ENCODE measurements around the gene TXNRD1.

The TXNRD1 gene

DNA sequence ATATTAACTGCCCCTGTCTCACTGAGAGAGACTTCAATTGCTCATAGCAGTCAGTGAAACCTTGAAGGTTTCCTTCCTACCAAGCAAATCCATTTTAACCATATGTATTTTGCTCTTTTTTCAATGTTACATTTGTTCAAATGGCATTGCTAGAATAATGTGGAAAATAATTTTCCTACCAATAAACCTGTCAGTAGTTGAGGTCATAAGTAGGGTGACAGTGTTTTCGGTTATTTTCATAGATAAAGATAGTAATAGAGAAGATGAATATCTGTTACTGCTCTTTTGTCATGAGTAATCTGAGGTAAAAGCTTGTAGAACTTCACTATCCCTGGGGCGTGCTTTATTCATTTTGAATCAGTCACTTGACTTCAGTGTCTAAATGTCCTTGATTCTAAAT, 120.5 kb downstream of the TXNRD1 start:
- no peaks in the 10 kb centered on the region for H3K27me3 ChIP-seq (ENCODE audit: control insufficient read depth, insufficient read depth, low read length)
- peaks cover 16% of the 10 kb centered on the region for H3K36me3 ChIP-seq (ENCODE audit: control insufficient read depth, insufficient read depth, low read length)
- no peak overlapping the region for H3K4me3 ChIP-seq (ENCODE audit: low read length)
- H3K9ac ChIP-seq (ENCODE audit: low read length), result no peak overlapping the region
- H3K27ac ChIP-seq (ENCODE audit: low read depth, low read length), result no peak overlapping the region
- H3K4me1 ChIP-seq (ENCODE audit: control insufficient read depth, insufficient read depth, low read length), result peaks cover 3% of the 10 kb centered on the region

DNA sequence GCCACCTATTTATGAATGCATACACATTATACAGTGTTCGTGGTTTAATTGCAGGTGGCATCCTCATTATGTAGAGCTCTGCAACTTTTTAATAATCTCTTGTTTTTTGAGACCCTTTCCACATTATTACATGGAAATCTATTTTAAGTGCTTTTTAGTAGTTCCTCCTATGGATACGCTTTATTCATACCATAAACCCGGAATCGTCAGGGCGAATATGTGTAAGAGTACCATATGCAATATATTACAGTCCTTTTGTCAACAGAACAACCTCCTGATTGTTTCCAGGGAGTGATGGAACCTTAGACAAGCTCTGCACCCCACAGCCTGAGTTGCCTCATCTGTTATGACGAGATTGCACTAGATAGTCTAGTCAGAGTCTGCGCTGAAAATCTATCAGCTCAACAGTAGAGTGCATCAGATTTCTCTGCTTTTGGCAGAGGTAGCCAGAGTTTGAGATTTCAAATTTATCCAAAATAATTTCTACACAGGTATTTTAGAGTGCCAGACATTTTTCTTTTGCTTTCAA, 121.5 kb downstream of the TXNRD1 start:
- H3K36me3 ChIP-seq (ENCODE audit: control insufficient read depth, insufficient read depth, low read length), result peaks cover 17% of the 10 kb centered on the region
- no peak overlapping the region for H3K9ac ChIP-seq (ENCODE audit: low read length)
- H3K4me3 ChIP-seq (ENCODE audit: low read length), result no peak overlapping the region
- H3K4me1 ChIP-seq (ENCODE audit: control insufficient read depth, insufficient read depth, low read length), result peaks cover 3% of the 10 kb centered on the region
- no peaks in the 10 kb centered on the region for H3K27me3 ChIP-seq (ENCODE audit: control insufficient read depth, insufficient read depth, low read length)
- H3K27ac ChIP-seq (ENCODE audit: low read depth, low read length), result no peak overlapping the region

DNA sequence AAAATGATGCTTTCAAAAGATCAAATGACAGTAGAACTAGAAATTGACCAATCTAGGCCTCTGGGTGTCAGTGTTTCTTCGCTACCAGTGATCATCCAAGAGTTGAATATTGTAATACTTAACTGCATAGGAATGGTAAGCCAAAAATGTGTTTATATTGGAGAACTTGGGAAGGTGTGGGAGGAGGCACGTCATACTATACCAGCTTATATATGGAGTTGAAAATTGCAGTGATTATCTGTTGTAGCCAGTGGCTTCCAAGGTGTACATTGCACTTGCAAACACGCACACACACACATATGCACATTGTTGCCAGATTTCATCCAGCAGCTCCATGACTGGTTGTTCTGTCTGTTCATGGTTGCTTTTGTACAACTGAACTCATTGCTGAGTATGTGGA, 124.1 kb downstream of the TXNRD1 start:
- no peaks in the 10 kb centered on the region for H3K27me3 ChIP-seq (ENCODE audit: control insufficient read depth, insufficient read depth, low read length)
- H3K4me3 ChIP-seq (ENCODE audit: low read length), result no peak overlapping the region
- peaks cover 25% of the 10 kb centered on the region for H3K36me3 ChIP-seq (ENCODE audit: control insufficient read depth, insufficient read depth, low read length)
- no peak overlapping the region for H3K9ac ChIP-seq (ENCODE audit: low read length)
- H3K27ac ChIP-seq (ENCODE audit: low read depth, low read length), result no peak overlapping the region
- peaks cover 3% of the 10 kb centered on the region for H3K4me1 ChIP-seq (ENCODE audit: control insufficient read depth, insufficient read depth, low read length)

DNA sequence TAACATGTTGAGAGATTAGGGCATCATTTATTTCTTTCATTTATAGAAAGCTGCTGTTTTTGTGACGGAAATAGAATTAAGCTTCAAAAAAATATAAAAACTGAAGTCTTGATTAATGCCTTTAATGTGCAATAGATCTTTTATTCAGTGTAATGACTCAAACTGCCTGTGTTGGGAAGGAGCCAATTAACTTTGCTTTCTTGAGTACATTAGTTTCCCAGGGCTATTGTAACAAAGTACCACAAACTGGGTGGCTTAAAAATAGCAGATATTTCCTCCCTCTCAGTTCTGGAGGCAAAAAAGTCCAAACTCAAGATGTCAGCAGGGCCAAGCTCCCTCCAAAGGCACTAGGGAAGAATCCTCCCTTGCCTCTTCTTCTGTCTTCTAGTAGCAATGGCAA, 124.6 kb downstream of the TXNRD1 start:
- H3K4me3 ChIP-seq (ENCODE audit: low read length), result no peak overlapping the region
- peaks cover 25% of the 10 kb centered on the region for H3K36me3 ChIP-seq (ENCODE audit: control insufficient read depth, insufficient read depth, low read length)
- H3K27me3 ChIP-seq (ENCODE audit: control insufficient read depth, insufficient read depth, low read length), result no peaks in the 10 kb centered on the region
- no peak overlapping the region for H3K27ac ChIP-seq (ENCODE audit: low read depth, low read length)
- peaks cover 3% of the 10 kb centered on the region for H3K4me1 ChIP-seq (ENCODE audit: control insufficient read depth, insufficient read depth, low read length)
- H3K9ac ChIP-seq (ENCODE audit: low read length), result no peak overlapping the region

DNA sequence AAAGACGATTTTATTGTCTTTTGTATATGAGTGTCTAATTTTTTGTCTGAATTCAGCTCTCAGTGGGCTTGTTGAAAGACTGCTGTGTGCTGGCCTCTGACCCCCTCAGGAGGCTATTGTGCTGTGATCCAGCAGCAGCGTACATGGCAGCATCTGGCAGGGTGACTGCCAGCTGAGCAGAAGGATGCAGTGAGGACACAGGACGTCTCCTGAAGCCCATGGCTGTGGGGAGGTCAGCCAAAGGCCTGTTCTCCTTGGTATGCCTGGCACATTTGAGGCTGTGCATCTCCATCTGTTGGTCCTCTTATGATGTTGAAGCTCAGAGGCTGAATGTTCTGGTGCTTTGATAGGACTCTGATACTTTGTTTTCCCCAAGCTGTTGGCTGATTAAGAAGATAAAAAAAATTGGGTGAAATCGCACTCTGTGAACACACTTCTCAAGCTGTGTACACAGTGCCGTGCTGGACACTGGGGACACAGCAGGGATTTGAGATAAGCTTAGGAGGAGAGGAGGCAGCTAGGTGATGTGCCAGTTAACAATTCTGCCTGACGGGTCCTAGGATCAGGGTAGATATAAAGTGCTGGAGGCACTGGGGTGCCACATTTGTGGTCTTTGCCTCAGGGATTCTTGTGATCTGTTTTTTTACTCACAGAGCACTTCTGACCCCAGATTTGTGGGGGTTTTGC, 125.5 kb downstream of the TXNRD1 start:
- H3K36me3 ChIP-seq (ENCODE audit: control insufficient read depth, insufficient read depth, low read length), result peaks cover 25% of the 10 kb centered on the region
- no peaks in the 10 kb centered on the region for H3K27me3 ChIP-seq (ENCODE audit: control insufficient read depth, insufficient read depth, low read length)
- no peak overlapping the region for H3K4me3 ChIP-seq (ENCODE audit: low read length)
- no peak overlapping the region for H3K27ac ChIP-seq (ENCODE audit: low read depth, low read length)
- H3K4me1 ChIP-seq (ENCODE audit: control insufficient read depth, insufficient read depth, low read length), result peaks cover 3% of the 10 kb centered on the region
- H3K9ac ChIP-seq (ENCODE audit: low read length), result no peak overlapping the region

DNA sequence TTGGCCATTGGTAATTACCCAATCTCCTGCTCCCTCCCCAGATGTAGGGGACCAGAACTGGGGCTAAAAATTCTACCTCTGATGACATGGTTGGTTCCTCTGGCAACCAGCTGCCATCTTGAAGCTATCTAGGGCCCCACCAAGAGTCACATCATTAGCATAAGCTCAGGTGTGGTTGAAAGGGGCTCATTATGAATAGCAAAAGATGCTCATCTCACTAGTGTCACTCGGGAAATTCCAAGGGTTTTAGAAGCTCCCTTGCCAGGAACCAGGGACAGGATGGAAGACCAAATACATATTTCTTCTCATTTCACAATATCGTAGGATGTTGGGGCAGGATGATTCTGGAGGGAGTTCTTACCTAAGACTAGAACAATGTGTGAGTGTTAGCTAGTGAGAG, 126.6 kb downstream of the TXNRD1 start:
- no peak overlapping the region for H3K4me3 ChIP-seq (ENCODE audit: low read length)
- H3K9ac ChIP-seq (ENCODE audit: low read length), result no peak overlapping the region
- no peak overlapping the region for H3K27ac ChIP-seq (ENCODE audit: low read depth, low read length)
- peaks cover 25% of the 10 kb centered on the region for H3K36me3 ChIP-seq (ENCODE audit: control insufficient read depth, insufficient read depth, low read length)
- H3K4me1 ChIP-seq (ENCODE audit: control insufficient read depth, insufficient read depth, low read length), result peaks cover 3% of the 10 kb centered on the region
- H3K27me3 ChIP-seq (ENCODE audit: control insufficient read depth, insufficient read depth, low read length), result no peaks in the 10 kb centered on the region

DNA sequence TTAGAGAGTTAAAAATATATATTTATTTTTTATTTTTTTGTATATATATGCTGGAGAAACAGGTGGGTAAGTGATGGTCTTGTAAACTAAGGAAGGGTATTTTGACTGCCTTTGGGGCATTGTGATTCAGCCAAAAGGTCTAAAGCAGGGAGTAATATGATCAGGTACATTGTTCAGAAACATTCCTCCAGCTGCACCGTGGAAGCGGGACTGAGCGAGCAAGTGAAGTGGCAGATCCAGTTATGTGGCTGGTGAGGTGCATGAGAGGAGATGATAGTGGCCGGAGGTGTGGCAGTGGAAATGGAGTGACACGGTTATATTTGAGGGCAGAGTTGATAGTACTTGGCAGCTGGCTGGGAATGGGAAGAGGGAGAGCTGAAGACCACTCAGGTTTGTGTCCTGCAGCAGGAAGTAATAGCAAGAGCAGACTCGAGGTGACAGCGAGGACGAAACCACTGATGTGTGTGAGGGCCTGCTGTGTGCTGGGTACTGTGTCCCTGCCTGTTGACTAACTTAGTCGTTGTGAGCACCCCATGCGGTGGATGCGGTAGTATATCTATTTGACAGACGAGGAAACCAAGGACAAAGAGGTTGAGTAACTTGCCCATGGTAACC, 127.2 kb downstream of the TXNRD1 start:
- H3K27me3 ChIP-seq (ENCODE audit: control insufficient read depth, insufficient read depth, low read length), result no peaks in the 10 kb centered on the region
- no peak overlapping the region for H3K4me3 ChIP-seq (ENCODE audit: low read length)
- H3K36me3 ChIP-seq (ENCODE audit: control insufficient read depth, insufficient read depth, low read length), result peaks cover 29% of the 10 kb centered on the region
- H3K4me1 ChIP-seq (ENCODE audit: control insufficient read depth, insufficient read depth, low read length), result peaks cover 3% of the 10 kb centered on the region
- H3K27ac ChIP-seq (ENCODE audit: low read depth, low read length), result no peak overlapping the region
- H3K9ac ChIP-seq (ENCODE audit: low read length), result no peak overlapping the region

DNA sequence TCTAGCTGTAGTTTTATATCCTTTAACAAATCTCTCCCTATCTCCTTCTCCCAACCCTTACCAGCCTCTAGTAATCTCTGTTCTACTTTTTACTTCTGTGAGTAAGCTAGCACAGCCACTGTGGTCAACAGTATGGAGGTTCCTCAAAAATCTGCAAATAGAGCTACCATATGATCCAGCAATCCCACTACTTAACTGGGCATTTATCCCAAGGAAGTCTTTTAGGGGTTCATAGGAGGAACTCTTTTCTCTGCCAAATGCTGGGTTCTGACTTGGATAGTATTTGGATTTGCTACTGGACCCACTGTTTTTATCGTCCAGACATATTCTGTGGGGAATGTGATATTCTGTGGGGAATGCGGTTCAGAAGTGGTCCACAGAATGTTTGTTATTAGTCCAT, 129.1 kb downstream of the TXNRD1 start:
- Histone ChIP-seq H3K27me3 (ENCODE audit: control insufficient read depth, insufficient read depth, low read length) (no peaks in the 10 kb centered on the region), H3K4me3 (ENCODE audit: low read length) (no peak overlapping the region), H3K4me1 (ENCODE audit: control insufficient read depth, insufficient read depth, low read length) (peaks cover 3% of the 10 kb centered on the region), H3K27ac (ENCODE audit: low read depth, low read length) (no peak overlapping the region), H3K36me3 (ENCODE audit: control insufficient read depth, insufficient read depth, low read length) (peaks cover 23% of the 10 kb centered on the region), H3K9ac (ENCODE audit: low read length) (no peak overlapping the region)

DNA sequence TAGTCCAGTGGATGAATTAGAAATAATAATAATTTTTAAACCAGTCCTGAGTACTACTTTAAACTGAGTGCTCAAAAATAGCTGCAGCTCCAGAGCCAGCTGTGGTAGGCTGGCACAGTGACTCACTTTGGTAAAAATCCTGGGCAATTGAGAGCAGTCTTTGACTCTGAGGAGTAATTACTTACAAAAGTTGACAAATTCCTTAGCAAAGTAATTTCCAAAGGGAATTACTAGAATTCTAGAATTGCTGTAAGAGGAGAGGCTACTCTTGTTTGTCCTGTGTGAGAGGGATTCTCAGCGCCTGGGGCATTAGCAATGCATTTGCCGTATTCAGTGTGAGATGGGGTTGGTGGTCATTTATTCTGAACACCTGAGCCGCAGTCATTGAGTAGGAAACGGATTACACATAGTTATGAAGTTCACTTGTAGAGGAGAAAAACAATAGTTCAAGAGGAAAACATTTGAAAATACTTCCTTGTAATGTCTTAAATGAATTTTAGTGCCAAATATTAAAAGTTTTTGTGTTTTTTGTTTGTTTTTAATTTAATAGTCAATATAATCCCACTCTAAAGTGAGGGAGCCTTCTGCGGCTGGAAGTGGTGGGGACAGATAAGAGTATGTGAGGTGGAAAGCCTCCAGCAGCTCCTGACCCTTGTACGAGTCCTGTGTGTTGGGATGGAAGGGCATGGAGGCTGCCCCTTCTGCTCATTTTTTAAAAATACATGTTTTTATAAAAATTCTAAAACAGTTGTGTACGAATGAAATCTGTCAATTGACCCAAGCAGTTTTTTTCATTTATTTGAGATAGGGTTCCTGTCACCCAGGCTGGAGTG, 129.9 kb downstream of the TXNRD1 start:
- no peak overlapping the region for H3K27ac ChIP-seq (ENCODE audit: low read depth, low read length)
- no peaks in the 10 kb centered on the region for H3K4me1 ChIP-seq (ENCODE audit: control insufficient read depth, insufficient read depth, low read length)
- H3K9ac ChIP-seq (ENCODE audit: low read length), result no peak overlapping the region
- peaks cover 18% of the 10 kb centered on the region for H3K36me3 ChIP-seq (ENCODE audit: control insufficient read depth, insufficient read depth, low read length)
- H3K27me3 ChIP-seq (ENCODE audit: control insufficient read depth, insufficient read depth, low read length), result no peaks in the 10 kb centered on the region
- no peak overlapping the region for H3K4me3 ChIP-seq (ENCODE audit: low read length)

DNA sequence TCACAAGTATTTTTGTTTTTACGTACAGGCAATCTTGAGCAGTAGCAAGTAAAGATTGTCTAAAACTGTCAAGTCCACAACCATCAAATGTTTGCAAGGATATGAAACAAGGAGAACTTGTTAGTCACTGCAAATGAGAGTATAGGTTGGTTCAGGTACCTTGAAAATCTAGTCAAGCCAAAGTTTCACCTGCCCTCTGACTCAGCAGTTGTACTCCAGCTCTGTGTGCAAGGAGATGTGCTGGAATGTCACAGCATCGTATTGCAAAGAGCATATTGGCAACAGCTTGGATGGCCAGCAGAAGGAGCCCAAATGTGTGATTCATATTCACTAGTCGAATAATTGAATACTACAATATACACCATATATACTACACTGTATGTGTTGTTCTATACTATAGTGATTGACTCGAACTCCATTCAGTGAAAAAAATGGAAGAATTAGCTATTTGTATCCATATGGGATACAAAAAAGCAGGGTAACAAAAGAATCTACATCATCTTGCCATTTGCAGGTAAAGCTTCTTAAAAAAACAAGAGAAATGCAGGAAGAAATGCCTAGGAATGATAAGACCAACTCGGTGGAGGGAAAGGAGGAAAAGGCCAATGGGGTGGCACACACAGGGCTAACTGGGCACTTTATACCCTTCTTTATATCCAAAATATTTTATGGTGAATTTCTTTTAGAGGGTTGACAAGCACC, 131.9 kb downstream of the TXNRD1 start:
- peaks cover 12% of the 10 kb centered on the region for H3K36me3 ChIP-seq (ENCODE audit: control insufficient read depth, insufficient read depth, low read length)
- H3K4me3 ChIP-seq (ENCODE audit: low read length), result no peak overlapping the region
- H3K27me3 ChIP-seq (ENCODE audit: control insufficient read depth, insufficient read depth, low read length), result no peaks in the 10 kb centered on the region
- H3K4me1 ChIP-seq (ENCODE audit: control insufficient read depth, insufficient read depth, low read length), result no peaks in the 10 kb centered on the region
- no peak overlapping the region for H3K9ac ChIP-seq (ENCODE audit: low read length)
- no peak overlapping the region for H3K27ac ChIP-seq (ENCODE audit: low read depth, low read length)

DNA sequence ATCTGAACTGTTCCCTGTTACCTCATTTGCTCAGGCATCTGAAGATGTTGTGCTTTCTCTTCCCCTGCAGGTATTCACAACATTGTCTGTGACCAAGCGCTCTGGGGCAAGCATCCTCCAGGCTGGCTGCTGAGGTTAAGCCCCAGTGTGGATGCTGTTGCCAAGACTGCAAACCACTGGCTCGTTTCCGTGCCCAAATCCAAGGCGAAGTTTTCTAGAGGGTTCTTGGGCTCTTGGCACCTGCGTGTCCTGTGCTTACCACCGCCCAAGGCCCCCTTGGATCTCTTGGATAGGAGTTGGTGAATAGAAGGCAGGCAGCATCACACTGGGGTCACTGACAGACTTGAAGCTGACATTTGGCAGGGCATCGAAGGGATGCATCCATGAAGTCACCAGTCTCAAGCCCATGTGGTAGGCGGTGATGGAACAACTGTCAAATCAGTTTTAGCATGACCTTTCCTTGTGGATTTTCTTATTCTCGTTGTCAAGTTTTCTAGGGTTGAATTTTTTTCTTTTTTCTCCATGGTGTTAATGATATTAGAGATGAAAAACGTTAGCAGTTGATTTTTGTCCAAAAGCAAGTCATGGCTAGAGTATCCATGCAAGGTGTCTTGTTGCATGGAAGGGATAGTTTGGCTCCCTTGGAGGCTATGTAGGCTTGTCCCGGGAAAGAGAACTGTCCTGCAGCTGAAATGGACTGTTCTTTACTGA, 132.9 kb downstream of the TXNRD1 start:
- Histone ChIP-seq H3K4me1 (ENCODE audit: control insufficient read depth, insufficient read depth, low read length) (no peaks in the 10 kb centered on the region), H3K36me3 (ENCODE audit: control insufficient read depth, insufficient read depth, low read length) (peaks cover 10% of the 10 kb centered on the region), H3K9ac (ENCODE audit: low read length) (no peak overlapping the region), H3K27ac (ENCODE audit: low read depth, low read length) (no peak overlapping the region), H3K4me3 (ENCODE audit: low read length) (no peak overlapping the region), H3K27me3 (ENCODE audit: control insufficient read depth, insufficient read depth, low read length) (no peaks in the 10 kb centered on the region)
